GM23338 (cell line): Measurements from ENCODE around the gene PDLIM5. TPM values are rescaled to one million over a fixed set of nuclear protein-coding genes. Genes with fewer than 3 reads are reported as not detected.

Source experiments
- ATAC-seq: fragments of 200-7000 bp; cut with Tn5 transposase; 3 replicates; pipeline ENCODE4 v1.9.1; 2020
- DNase-seq: peaks from one replicate; pipeline ENCODE4 v3.0.0-alpha.2; 2015; ENCODE audit warnings: low spot score
- H2AFZ ChIP-seq: fragments of 200-600 bp; sonication (generic); 2 replicates; pipeline ENCODE4 v1.8.0; 2016; ENCODE audit warnings: antibody characterized with exemption, mild to moderate bottlenecking, moderate library complexity
- H3F3A ChIP-seq: fragments of 200-600 bp; sonication (generic); replicated peaks from 2 replicates; pipeline ENCODE4 v1.8.0; 2017; ENCODE audit warnings: antibody characterized with exemption, mixed run types, low read depth
- H3K27ac ChIP-seq: fragments of 200-600 bp; sonication (generic); 2 replicates; pipeline ENCODE4 v1.6.1; 2016; ENCODE audit warnings: low read depth
- H3K27me3 ChIP-seq: fragments of 200-600 bp; sonication (generic); 2 replicates; pipeline ENCODE4 v1.8.0; 2016; ENCODE audit warnings: mild to moderate bottlenecking, mixed run types, moderate library complexity; ENCODE audit not compliant: insufficient read depth
- H3K36me3 ChIP-seq: fragments of 200-600 bp; sonication (generic); 2 replicates; pipeline ENCODE4 v1.8.0; 2016; ENCODE audit warnings: mild to moderate bottlenecking; ENCODE audit not compliant: insufficient read depth
- H3K4me1 ChIP-seq: fragments of 200-600 bp; sonication (generic); 2 replicates; pipeline ENCODE4 v1.8.0; 2016; ENCODE audit warnings: mild to moderate bottlenecking, moderate library complexity; ENCODE audit not compliant: insufficient read depth
- H3K4me2 ChIP-seq: fragments of 200-600 bp; sonication (generic); 2 replicates; pipeline ENCODE4 v1.7.1; 2017; ENCODE audit warnings: mixed run types
- H3K4me3 ChIP-seq: fragments of 200-600 bp; sonication (generic); 2 replicates; pipeline ENCODE4 v1.6.1; 2016; ENCODE audit warnings: mixed run types
- H3K79me2 ChIP-seq: fragments of 200-600 bp; sonication (generic); replicated peaks from 2 replicates; pipeline ENCODE4 v1.8.0; 2017; ENCODE audit warnings: mild to moderate bottlenecking; ENCODE audit not compliant: insufficient read depth
- H3K9me2 ChIP-seq: fragments of 200-600 bp; sonication (generic); 2 replicates; pipeline ENCODE4 v1.8.0; 2017; ENCODE audit not compliant: insufficient read depth
- H4K20me1 ChIP-seq: fragments of 200-600 bp; sonication (generic); replicated peaks from 2 replicates; pipeline ENCODE4 v1.8.0; 2017; ENCODE audit warnings: mild to moderate bottlenecking; ENCODE audit not compliant: insufficient read depth
- H3K27ac Mint-ChIP-seq: 2 replicates; pipeline ENCODE4 v1.8.0; 2020; ENCODE audit warnings: inconsistent platforms, mild to moderate bottlenecking, moderate library complexity, mixed read lengths
- H3K27me3 Mint-ChIP-seq: 3 replicates; pipeline ENCODE4 v1.8.0; 2022; ENCODE audit warnings: low read depth, mild to moderate bottlenecking, moderate library complexity, mixed read lengths, inconsistent platforms; ENCODE audit not compliant: insufficient read depth, poor library complexity
- H3K36me3 Mint-ChIP-seq: 3 replicates; pipeline ENCODE4 v1.8.0; 2021; ENCODE audit warnings: low read depth, mild to moderate bottlenecking, inconsistent platforms, moderate library complexity, mixed read lengths
- H3K4me1 Mint-ChIP-seq: 3 replicates; pipeline ENCODE4 v1.8.0; 2020; ENCODE audit warnings: mild to moderate bottlenecking, inconsistent platforms, mixed read lengths
- H3K4me3 Mint-ChIP-seq: 3 replicates; pipeline ENCODE4 v1.8.0; 2021; ENCODE audit warnings: moderate library complexity, mild to moderate bottlenecking, inconsistent platforms, mixed read lengths
- H3K9me3 Mint-ChIP-seq: 3 replicates; pipeline ENCODE4 v1.8.0; 2020; ENCODE audit warnings: moderate library complexity, mild to moderate bottlenecking, inconsistent platforms, mixed read lengths
- CREB1 ChIP-seq: fragments of 250-450 bp; sonication (Bioruptor Pico); IDR thresholded peaks from 2 replicates; pipeline ENCODE4 v1.5.0; 2020; ENCODE audit warnings: low read depth, mild to moderate bottlenecking, moderate library complexity
- EZH2 ChIP-seq: fragments of 200-600 bp; sonication (generic); IDR thresholded peaks from one replicate; pipeline ENCODE4 v1.8.0; 2017; ENCODE audit warnings: antibody characterized with exemption, mild to moderate bottlenecking, low read depth; ENCODE audit not compliant: unreplicated experiment
- EZH2phosphoT487 ChIP-seq: fragments of 200-600 bp; sonication (generic); IDR thresholded peaks from one replicate; pipeline ENCODE4 v1.8.1; 2018; ENCODE audit warnings: antibody characterized with exemption; ENCODE audit not compliant: unreplicated experiment
- JUNB ChIP-seq: IDR thresholded peaks from one replicate; pipeline ENCODE4 v1.6.1; 2016; ENCODE audit warnings: antibody characterized with exemption; ENCODE audit not compliant: unreplicated experiment
- NANOG ChIP-seq: IDR thresholded peaks from 2 replicates; pipeline ENCODE4 v1.6.1; 2016; ENCODE audit warnings: antibody characterized with exemption, borderline replicate concordance
- POLR2AphosphoS5 ChIP-seq: IDR thresholded peaks from 2 replicates; pipeline ENCODE4 v1.6.1; 2016; ENCODE audit warnings: antibody characterized with exemption, low read depth
- STAT1 ChIP-seq: IDR thresholded peaks from one replicate; pipeline ENCODE4 v1.6.1; 2016; ENCODE audit warnings: antibody characterized with exemption; ENCODE audit not compliant: unreplicated experiment
- ZNF114 ChIP-seq: fragments of 250-450 bp; sonication (Bioruptor Pico); IDR thresholded peaks from 2 replicates; pipeline ENCODE4 v1.5.0; 2020; ENCODE audit warnings: mild to moderate bottlenecking, moderate library complexity
- ZNF331 ChIP-seq: fragments of 250-450 bp; sonication (Bioruptor Pico); IDR thresholded peaks from 2 replicates; pipeline ENCODE4 v1.5.0; 2020; ENCODE audit warnings: low read depth, mild to moderate bottlenecking, moderate library complexity
- polyA plus RNA-seq: library from polyadenylated mRNA; unstranded; fragments of >200 nt; fragmentation: Nextera tagmentation; extraction: Ambion mirVana; gene quantifications from 2 replicates; pipeline ENCODE4 v1.2.1, GENCODE V29; 2016
- total RNA-seq: library from RNA; depleted of rRNA; stranded (reverse); fragments of >200 nt; shearing (Covaris generic); gene quantifications from 2 replicates; pipeline ENCODE4 v1.2.3, GENCODE V29; 2014
- TF ChIP-seq, protein P1 (sequence below), 2 experiments: fragments of 200-600 bp in 1 of 2; sonication (generic) in 1 of 2; conservative IDR thresholded peaks; 2 replicates each; pipeline versions ENCODE4 v1.5.1 to v1.6.1; 2016 to 2017; ENCODE audit warnings: antibody characterized with exemption in 2 of 2, low read depth in 2 of 2, mild to moderate bottlenecking in 2 of 2, moderate library complexity in 1 of 2
- TF ChIP-seq, protein P2 (sequence below): fragments of 250-450 bp; sonication (Bioruptor Pico); IDR thresholded peaks from 2 replicates; pipeline ENCODE4 v1.5.0; 2020; ENCODE audit warnings: mild to moderate bottlenecking, moderate library complexity
- TF ChIP-seq, protein P3 (sequence below): IDR thresholded peaks from 2 replicates; pipeline ENCODE4 v1.6.1; 2016; ENCODE audit warnings: antibody characterized with exemption
- TF ChIP-seq, protein P4 (sequence below): IDR thresholded peaks from one replicate; pipeline ENCODE4 v1.6.1; 2018; ENCODE audit warnings: antibody characterized with exemption; ENCODE audit not compliant: unreplicated experiment

PDLIM5 gene
- total and polyA plus RNA-seq, 2 experiments from 2014 or later, result 45.2 to 53.0 TPM

DNA sequence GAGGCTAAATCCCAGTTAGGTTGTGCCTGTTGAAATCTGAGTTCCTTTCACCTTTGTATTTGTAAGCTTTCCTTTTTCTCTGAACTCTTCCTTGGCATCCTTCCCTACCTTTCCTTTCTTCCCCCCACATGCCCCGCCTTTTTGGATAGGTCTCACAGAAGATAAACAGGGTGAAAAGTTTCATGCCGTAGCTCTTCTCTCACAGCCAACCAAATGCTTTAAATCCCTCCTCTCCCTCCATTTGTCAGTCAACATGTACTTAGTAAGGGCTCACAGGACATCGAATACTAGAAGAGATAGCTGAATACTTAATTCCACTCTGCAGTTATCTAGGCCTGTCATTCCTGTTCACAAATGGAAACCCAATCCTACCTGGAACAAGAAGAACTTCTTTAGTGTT lies 198.9 kb downstream of the PDLIM5 start:
- Mint-ChIP-seq H3K27ac (no peak overlapping the region), H3K27me3 (no peaks in the 10 kb centered on the region), H3K9me3 (no peaks in the 10 kb centered on the region), H3K36me3 (no peaks in the 10 kb centered on the region), H3K4me1 (no peaks in the 10 kb centered on the region), H3K4me3 (no peak overlapping the region)
- Histone ChIP-seq H3K27me3 (no peaks in the 10 kb centered on the region), H2AFZ (no peak overlapping the region), H3K27ac (no peak overlapping the region), H3F3A (no peaks in the 10 kb centered on the region), H3K36me3 (no peaks in the 10 kb centered on the region), H3K9me2 (no peaks in the 10 kb centered on the region), H3K79me2 (no peaks in the 10 kb centered on the region), H3K4me1 (no peaks in the 10 kb centered on the region), H3K4me2 (no peak overlapping the region), H4K20me1 (no peaks in the 10 kb centered on the region), H3K4me3 (no peak overlapping the region)
- DNase-seq, result no peak
- no peak for ATAC-seq
- TF ChIP-seq EZH2phosphoT487 (no peak), STAT1 (no peak), ZNF114 (CRISPR knock-in tag) (no peak), JUNB (no peak), NANOG (no peak), EZH2 (no peak), ZNF331 (no peak), CREB1 (CRISPR knock-in tag) (no peak), POLR2AphosphoS5 (no peak)
- TF ChIP-seq, protein P1, sequence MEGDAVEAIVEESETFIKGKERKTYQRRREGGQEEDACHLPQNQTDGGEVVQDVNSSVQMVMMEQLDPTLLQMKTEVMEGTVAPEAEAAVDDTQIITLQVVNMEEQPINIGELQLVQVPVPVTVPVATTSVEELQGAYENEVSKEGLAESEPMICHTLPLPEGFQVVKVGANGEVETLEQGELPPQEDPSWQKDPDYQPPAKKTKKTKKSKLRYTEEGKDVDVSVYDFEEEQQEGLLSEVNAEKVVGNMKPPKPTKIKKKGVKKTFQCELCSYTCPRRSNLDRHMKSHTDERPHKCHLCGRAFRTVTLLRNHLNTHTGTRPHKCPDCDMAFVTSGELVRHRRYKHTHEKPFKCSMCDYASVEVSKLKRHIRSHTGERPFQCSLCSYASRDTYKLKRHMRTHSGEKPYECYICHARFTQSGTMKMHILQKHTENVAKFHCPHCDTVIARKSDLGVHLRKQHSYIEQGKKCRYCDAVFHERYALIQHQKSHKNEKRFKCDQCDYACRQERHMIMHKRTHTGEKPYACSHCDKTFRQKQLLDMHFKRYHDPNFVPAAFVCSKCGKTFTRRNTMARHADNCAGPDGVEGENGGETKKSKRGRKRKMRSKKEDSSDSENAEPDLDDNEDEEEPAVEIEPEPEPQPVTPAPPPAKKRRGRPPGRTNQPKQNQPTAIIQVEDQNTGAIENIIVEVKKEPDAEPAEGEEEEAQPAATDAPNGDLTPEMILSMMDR (conservative IDR thresholded peaks at IDR 0.05; ENCODE audit: low read depth in 2 of 2), result no peak
- TF ChIP-seq, protein P2, sequence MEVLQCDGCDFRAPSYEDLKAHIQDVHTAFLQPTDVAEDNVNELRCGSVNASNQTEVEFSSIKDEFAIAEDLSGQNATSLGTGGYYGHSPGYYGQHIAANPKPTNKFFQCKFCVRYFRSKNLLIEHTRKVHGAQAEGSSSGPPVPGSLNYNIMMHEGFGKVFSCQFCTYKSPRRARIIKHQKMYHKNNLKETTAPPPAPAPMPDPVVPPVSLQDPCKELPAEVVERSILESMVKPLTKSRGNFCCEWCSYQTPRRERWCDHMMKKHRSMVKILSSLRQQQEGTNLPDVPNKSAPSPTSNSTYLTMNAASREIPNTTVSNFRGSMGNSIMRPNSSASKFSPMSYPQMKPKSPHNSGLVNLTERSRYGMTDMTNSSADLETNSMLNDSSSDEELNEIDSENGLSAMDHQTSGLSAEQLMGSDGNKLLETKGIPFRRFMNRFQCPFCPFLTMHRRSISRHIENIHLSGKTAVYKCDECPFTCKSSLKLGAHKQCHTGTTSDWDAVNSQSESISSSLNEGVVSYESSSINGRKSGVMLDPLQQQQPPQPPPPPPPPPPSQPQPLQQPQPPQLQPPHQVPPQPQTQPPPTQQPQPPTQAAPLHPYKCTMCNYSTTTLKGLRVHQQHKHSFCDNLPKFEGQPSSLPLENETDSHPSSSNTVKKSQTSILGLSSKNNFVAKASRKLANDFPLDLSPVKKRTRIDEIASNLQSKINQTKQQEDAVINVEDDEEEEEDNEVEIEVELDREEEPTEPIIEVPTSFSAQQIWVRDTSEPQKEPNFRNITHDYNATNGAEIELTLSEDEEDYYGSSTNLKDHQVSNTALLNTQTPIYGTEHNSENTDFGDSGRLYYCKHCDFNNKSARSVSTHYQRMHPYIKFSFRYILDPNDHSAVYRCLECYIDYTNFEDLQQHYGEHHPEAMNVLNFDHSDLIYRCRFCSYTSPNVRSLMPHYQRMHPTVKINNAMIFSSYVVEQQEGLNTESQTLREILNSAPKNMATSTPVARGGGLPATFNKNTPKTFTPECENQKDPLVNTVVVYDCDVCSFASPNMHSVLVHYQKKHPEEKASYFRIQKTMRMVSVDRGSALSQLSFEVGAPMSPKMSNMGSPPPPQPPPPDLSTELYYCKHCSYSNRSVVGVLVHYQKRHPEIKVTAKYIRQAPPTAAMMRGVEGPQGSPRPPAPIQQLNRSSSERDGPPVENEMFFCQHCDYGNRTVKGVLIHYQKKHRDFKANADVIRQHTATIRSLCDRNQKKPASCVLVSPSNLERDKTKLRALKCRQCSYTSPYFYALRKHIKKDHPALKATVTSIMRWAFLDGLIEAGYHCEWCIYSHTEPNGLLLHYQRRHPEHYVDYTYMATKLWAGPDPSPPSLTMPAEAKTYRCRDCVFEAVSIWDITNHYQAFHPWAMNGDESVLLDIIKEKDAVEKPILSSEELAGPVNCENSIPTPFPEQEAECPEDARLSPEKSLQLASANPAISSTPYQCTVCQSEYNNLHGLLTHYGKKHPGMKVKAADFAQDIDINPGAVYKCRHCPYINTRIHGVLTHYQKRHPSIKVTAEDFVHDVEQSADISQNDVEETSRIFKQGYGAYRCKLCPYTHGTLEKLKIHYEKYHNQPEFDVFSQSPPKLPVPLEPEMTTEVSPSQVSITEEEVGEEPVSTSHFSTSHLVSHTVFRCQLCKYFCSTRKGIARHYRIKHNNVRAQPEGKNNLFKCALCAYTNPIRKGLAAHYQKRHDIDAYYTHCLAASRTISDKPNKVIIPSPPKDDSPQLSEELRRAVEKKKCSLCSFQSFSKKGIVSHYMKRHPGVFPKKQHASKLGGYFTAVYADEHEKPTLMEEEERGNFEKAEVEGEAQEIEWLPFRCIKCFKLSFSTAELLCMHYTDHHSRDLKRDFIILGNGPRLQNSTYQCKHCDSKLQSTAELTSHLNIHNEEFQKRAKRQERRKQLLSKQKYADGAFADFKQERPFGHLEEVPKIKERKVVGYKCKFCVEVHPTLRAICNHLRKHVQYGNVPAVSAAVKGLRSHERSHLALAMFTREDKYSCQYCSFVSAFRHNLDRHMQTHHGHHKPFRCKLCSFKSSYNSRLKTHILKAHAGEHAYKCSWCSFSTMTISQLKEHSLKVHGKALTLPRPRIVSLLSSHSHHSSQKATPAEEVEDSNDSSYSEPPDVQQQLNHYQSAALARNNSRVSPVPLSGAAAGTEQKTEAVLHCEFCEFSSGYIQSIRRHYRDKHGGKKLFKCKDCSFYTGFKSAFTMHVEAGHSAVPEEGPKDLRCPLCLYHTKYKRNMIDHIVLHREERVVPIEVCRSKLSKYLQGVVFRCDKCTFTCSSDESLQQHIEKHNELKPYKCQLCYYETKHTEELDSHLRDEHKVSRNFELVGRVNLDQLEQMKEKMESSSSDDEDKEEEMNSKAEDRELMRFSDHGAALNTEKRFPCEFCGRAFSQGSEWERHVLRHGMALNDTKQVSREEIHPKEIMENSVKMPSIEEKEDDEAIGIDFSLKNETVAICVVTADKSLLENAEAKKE (CRISPR knock-in tag), result no peak
- TF ChIP-seq, protein P3, sequence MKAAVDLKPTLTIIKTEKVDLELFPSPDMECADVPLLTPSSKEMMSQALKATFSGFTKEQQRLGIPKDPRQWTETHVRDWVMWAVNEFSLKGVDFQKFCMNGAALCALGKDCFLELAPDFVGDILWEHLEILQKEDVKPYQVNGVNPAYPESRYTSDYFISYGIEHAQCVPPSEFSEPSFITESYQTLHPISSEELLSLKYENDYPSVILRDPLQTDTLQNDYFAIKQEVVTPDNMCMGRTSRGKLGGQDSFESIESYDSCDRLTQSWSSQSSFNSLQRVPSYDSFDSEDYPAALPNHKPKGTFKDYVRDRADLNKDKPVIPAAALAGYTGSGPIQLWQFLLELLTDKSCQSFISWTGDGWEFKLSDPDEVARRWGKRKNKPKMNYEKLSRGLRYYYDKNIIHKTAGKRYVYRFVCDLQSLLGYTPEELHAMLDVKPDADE, result no peak
- TF ChIP-seq, protein P4, sequence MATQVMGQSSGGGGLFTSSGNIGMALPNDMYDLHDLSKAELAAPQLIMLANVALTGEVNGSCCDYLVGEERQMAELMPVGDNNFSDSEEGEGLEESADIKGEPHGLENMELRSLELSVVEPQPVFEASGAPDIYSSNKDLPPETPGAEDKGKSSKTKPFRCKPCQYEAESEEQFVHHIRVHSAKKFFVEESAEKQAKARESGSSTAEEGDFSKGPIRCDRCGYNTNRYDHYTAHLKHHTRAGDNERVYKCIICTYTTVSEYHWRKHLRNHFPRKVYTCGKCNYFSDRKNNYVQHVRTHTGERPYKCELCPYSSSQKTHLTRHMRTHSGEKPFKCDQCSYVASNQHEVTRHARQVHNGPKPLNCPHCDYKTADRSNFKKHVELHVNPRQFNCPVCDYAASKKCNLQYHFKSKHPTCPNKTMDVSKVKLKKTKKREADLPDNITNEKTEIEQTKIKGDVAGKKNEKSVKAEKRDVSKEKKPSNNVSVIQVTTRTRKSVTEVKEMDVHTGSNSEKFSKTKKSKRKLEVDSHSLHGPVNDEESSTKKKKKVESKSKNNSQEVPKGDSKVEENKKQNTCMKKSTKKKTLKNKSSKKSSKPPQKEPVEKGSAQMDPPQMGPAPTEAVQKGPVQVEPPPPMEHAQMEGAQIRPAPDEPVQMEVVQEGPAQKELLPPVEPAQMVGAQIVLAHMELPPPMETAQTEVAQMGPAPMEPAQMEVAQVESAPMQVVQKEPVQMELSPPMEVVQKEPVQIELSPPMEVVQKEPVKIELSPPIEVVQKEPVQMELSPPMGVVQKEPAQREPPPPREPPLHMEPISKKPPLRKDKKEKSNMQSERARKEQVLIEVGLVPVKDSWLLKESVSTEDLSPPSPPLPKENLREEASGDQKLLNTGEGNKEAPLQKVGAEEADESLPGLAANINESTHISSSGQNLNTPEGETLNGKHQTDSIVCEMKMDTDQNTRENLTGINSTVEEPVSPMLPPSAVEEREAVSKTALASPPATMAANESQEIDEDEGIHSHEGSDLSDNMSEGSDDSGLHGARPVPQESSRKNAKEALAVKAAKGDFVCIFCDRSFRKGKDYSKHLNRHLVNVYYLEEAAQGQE, result no peak
